Measurements from ENCODE around the gene CLCN2. TPM values are rescaled to one million over a fixed set of nuclear protein-coding genes. Genes with fewer than 3 reads are reported as not detected.

Gene CLCN2
- total and polyA plus RNA-seq, 2 of the 4 experiments (the other 2 are of a cell fraction), result 2.9 to 5.8 TPM

- Histone ChIP-seq H3K23ac (ENCODE audit: low read depth, low read length) (no peak overlapping the region), H3K79me1 (ENCODE audit: low read depth in 1 of 2, low read length in 2 of 2) (peaks cover 44 to 84% of the 10 kb centered on the region in 2 experiments), H3K9me3 (ENCODE audit: control insufficient read depth, insufficient read depth, low read length) (no peaks in the 10 kb centered on the region), H3K27ac (ENCODE audit: insufficient read depth, low read length) (no peak overlapping the region), H3K18ac (ENCODE audit: low read depth, low read length) (no peak overlapping the region), H2AK9ac (replicated peaks; ENCODE audit: low read depth, low read length, poor library complexity) (no peak overlapping the region), H4K5ac (ENCODE audit: low read depth, low read length) (no peak overlapping the region), H3K4me2 (ENCODE audit: low read depth, low read length) (no peak overlapping the region), H3K56ac (ENCODE audit: extremely low read depth, insufficient read depth, low read length) (no peak overlapping the region), H3K9me1 (ENCODE audit: insufficient read depth, low read length) (peaks cover 26% of the 10 kb centered on the region; the same call in 1 of the 2 replicates), H2AK5ac (ENCODE audit: low read depth, low read length) (no peak overlapping the region), H2BK20ac (ENCODE audit: low read depth, low read length) (no peak overlapping the region), H2BK15ac (ENCODE audit: low read depth, low read length) (no peak overlapping the region), H2BK120ac (ENCODE audit: low read depth, low read length) (no peak overlapping the region), H3K4ac (ENCODE audit: low read depth, low read length) (no peak overlapping the region), H2AFZ (replicated peaks; ENCODE audit: low read length, poor library complexity) (peak overlapping the region; percentile 6), H4K91ac (ENCODE audit: insufficient read depth, low read depth, low read length) (no peak overlapping the region), H2BK5ac (ENCODE audit: low read depth, low read length, poor library complexity, severe bottlenecking) (no peak overlapping the region), H4K8ac (ENCODE audit: low read depth in 2 of 2, low read length in 2 of 2) (no peak overlapping the region), H3K9ac (ENCODE audit: low read depth, low read length) (no peak overlapping the region), H3K36me3 (ENCODE audit: control insufficient read depth, insufficient read depth, low read length) (peaks cover 90% of the 10 kb centered on the region), H3K4me1 (ENCODE audit: control insufficient read depth, insufficient read depth, low read length) (peaks cover 1% of the 10 kb centered on the region), H3K27me3 (ENCODE audit: control insufficient read depth, insufficient read depth, low read length) (no peaks in the 10 kb centered on the region), H3K4me3 (ENCODE audit: insufficient read depth, low read depth, low read length) (no peak overlapping the region), H3K14ac (replicated peaks; ENCODE audit: low read depth, low read length) (no peak overlapping the region), H4K20me1 (ENCODE audit: insufficient read depth, low read length) (peaks cover 76% of the 10 kb centered on the region)
- ChIA-PET POLR2A (ENCODE audit: unreplicated experiment) (no interaction called here), CTCF (interaction anchor here (1.0 kb wide), 1 partner anchor 14 kb away, joined by 6 read pairs; no protein-coding TSS in a partner anchor)
- DNase-seq (no peak), ATAC-seq (ENCODE audit: low read depth) (no peak)
- intact Hi-C loops (cut with micrococcal nuclease), result no loop called here
- in situ Hi-C loops (cut with MboI; ENCODE audit: low sequenced_read_pairs), result no loop called here
- WGBS, 2 experiments (ENCODE audit: extremely low coverage in 2 of 2, insufficient read length in 1 of 2), result 96% methylated on average over 11 of the region's 13 CpGs; no CpG with 5 or more reads in 1 of the 2 experiments
- no peak for TF ChIP-seq FOS (IDR thresholded peaks at IDR 0.05; ENCODE audit: low read depth, low read length)
- no peak for TF ChIP-seq BHLHE40 (IDR thresholded peaks at IDR 0.05; ENCODE audit: low read depth, low read length)
- TF ChIP-seq MAZ (IDR thresholded peaks at IDR 0.05; ENCODE audit: borderline replicate concordance, low read depth, low read length), result no peak
- no peak for TF ChIP-seq CEBPB (IDR thresholded peaks at IDR 0.05; ENCODE audit: low read depth, low read length)
- TF ChIP-seq RFX5 (IDR thresholded peaks at IDR 0.05; ENCODE audit: low read depth, low read length), result no peak
- no peak for TF ChIP-seq POLR2A (IDR thresholded peaks at IDR 0.05; ENCODE audit: low read depth, low read length)
- TF ChIP-seq, protein P1, sequence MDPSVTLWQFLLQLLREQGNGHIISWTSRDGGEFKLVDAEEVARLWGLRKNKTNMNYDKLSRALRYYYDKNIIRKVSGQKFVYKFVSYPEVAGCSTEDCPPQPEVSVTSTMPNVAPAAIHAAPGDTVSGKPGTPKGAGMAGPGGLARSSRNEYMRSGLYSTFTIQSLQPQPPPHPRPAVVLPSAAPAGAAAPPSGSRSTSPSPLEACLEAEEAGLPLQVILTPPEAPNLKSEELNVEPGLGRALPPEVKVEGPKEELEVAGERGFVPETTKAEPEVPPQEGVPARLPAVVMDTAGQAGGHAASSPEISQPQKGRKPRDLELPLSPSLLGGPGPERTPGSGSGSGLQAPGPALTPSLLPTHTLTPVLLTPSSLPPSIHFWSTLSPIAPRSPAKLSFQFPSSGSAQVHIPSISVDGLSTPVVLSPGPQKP (IDR thresholded peaks at IDR 0.05; ENCODE audit: borderline replicate concordance, low read depth, low read length), result no peak
- no peak for TF ChIP-seq MXI1 (IDR thresholded peaks at IDR 0.05; ENCODE audit: borderline replicate concordance, low read depth, low read length)
- no peak for TF ChIP-seq RAD21 (IDR thresholded peaks at IDR 0.05; ENCODE audit: low read length)
- TF ChIP-seq SMC3 (IDR thresholded peaks at IDR 0.05; ENCODE audit: low read depth, low read length), result no peak
- no peak for TF ChIP-seq MAFK (IDR thresholded peaks at IDR 0.05; ENCODE audit: low read depth, low read length)
- BruUV-seq (replicated peaks), result no TSS peak
- dilution Hi-C loops (cut with HindIII; ENCODE audit: low sequenced_read_pairs, unreplicated experiment), result no loop called here
These were observed 36.1 kb downstream of the CLCN2 start for GRCh38 chr3:184325269-184325668.

All from IMR-90 (cell line).